Natural killer cell (primary cell): ENCODE results near the gene SERGEF. TPM values are rescaled to one million over a fixed set of nuclear protein-coding genes. Genes with fewer than 3 reads are reported as not detected.

ENCODE experiments used
- ATAC-seq, 3 donors: fragments of 150-1000 bp in 2 of 3; fragments of 200-7000 bp in 1 of 3; cut with Tn5 transposase; 1 replicate in 1 of 3; 2 replicates in 2 of 3; pipeline ENCODE4 v1.10.0; 2021; ENCODE audit warnings: mild to moderate bottlenecking in 2 of 3, moderate library complexity in 2 of 3
- DNase-seq, 2 donors: peaks; one replicate each; pipeline versions ENCODE4 v3.0.0 to v3.0.0-alpha.2; 2013 to 2021; ENCODE audit warnings: mixed read lengths in 1 of 2
- H3K27ac ChIP-seq: one replicate; pipeline ENCODE4 v1.5.1; 2013; ENCODE audit warnings: mild to moderate bottlenecking, low read length
- H3K27me3 ChIP-seq: one replicate; pipeline ENCODE4 v1.6.1; 2013; ENCODE audit warnings: low read length; ENCODE audit not compliant: control insufficient read depth, insufficient read depth
- H3K36me3 ChIP-seq: one replicate; pipeline ENCODE4 v1.6.1; 2013; ENCODE audit warnings: low read length; ENCODE audit not compliant: control insufficient read depth, insufficient read depth
- H3K4me1 ChIP-seq: one replicate; pipeline ENCODE4 v1.6.1; 2013; ENCODE audit warnings: low read length; ENCODE audit not compliant: control insufficient read depth, insufficient read depth
- H3K4me3 ChIP-seq: one replicate; pipeline ENCODE4 v1.5.1; 2013; ENCODE audit warnings: low read length
- H3K9me3 ChIP-seq: one replicate; pipeline ENCODE4 v1.6.1; 2013; ENCODE audit warnings: low read length; ENCODE audit not compliant: control insufficient read depth, insufficient read depth
- H3K27ac Mint-ChIP-seq, 2 donors: one replicate each; pipeline ENCODE4 v1.8.0; 2022; ENCODE audit warnings: mild to moderate bottlenecking in 2 of 2, mixed read lengths in 2 of 2, moderate library complexity in 1 of 2
- H3K27me3 Mint-ChIP-seq, 2 donors: one replicate each; pipeline ENCODE4 v1.8.0; 2022; ENCODE audit warnings: low read depth in 2 of 2, mixed read lengths in 2 of 2
- H3K36me3 Mint-ChIP-seq: one replicate; pipeline ENCODE4 v1.8.0; 2022; ENCODE audit warnings: mixed read lengths
- H3K4me1 Mint-ChIP-seq, 2 donors: one replicate each; pipeline ENCODE4 v1.8.0; 2022; ENCODE audit warnings: mixed read lengths in 2 of 2
- H3K4me3 Mint-ChIP-seq: one replicate; pipeline ENCODE4 v1.8.0; 2022; ENCODE audit warnings: mild to moderate bottlenecking, moderate library complexity, mixed read lengths
- H3K9me3 Mint-ChIP-seq, 2 donors: one replicate each; pipeline ENCODE4 v1.8.0; 2022; ENCODE audit warnings: mixed read lengths in 2 of 2
- CTCF ChIP-seq: fragments of 200-600 bp; IDR thresholded peaks from one replicate; pipeline ENCODE4 v1.8.0; 2022; ENCODE audit warnings: antibody characterized with exemption
- WGBS: methylation state at CpG from one replicate; pipeline ENCODE4 v1.1.7; 2013; ENCODE audit warnings: missing lambda C conversion rate; ENCODE audit not compliant: insufficient coverage; 5-methylcytosine and 5-hydroxymethylcytosine counted together
- intact Hi-C: fragments of 100-400 bp; cut with micrococcal nuclease; formaldehyde crosslinking; loops from one replicate; pipeline ENCODE4 v1.14.2; 2022
- total RNA-seq, 4 donors: library from RNA; stranded (reverse); fragments of 120-200 nt in 1 of 4; gene quantifications; one replicate each; pipeline versions ENCODE4 v1.2.3 to v1.2.4, GENCODE V29; 2013 to 2022

The SERGEF gene
- total RNA-seq, 3 donors from 2014 or later (not counting 1 experiment from before 2014, with no cell fraction given) = 67.5 to 78.6 (median 69.4) TPM

- Mint-ChIP-seq H3K4me3 (no peak overlapping the region), H3K4me1 (peaks cover 0 to 14% of the 10 kb centered on the region in 2 donors), H3K36me3 (peaks cover 7% of the 10 kb centered on the region), H3K9me3 (no peaks in the 10 kb centered on the region), H3K27me3 (no peaks in the 10 kb centered on the region), H3K27ac (no peak overlapping the region)
- DNase-seq = no peak
- no peak overlapping the region for H3K27ac ChIP-seq
- H3K4me3 ChIP-seq = no peak overlapping the region
- no peaks in the 10 kb centered on the region for H3K4me1 ChIP-seq
- intact Hi-C loops = no loop called here
- ATAC-seq = no peak
- no peaks in the 10 kb centered on the region for H3K27me3 ChIP-seq
- no peak for TF ChIP-seq CTCF
- H3K36me3 ChIP-seq = peaks cover 25% of the 10 kb centered on the region
- no peaks in the 10 kb centered on the region for H3K9me3 ChIP-seq
Observed at GRCh38 chr11:17960091-17960490, 52.8 kb downstream of the SERGEF start.

- Mint-ChIP-seq H3K36me3 (peaks cover 14% of the 10 kb centered on the region), H3K27ac (no peak overlapping the region)
Observed at GRCh38 chr11:17958446-17958845, 54.4 kb downstream of the SERGEF start.

GRCh38 chr11:17954395-17955252 is 58.2 kb downstream of the SERGEF start:
- DNase-seq (no peak), ATAC-seq (no peak)
- Histone ChIP-seq H3K27ac (no peak overlapping the region), H3K27me3 (no peaks in the 10 kb centered on the region), H3K9me3 (no peaks in the 10 kb centered on the region), H3K36me3 (peaks cover 29% of the 10 kb centered on the region), H3K4me1 (no peaks in the 10 kb centered on the region), H3K4me3 (no peak overlapping the region)
- H3K27me3 Mint-ChIP-seq = no peaks in the 10 kb centered on the region
- no peaks in the 10 kb centered on the region for H3K4me1 Mint-ChIP-seq
- H3K36me3 Mint-ChIP-seq = peaks cover 16% of the 10 kb centered on the region
- intact Hi-C loops = no loop called here
- TF ChIP-seq CTCF = no peak
- H3K9me3 Mint-ChIP-seq = no peaks in the 10 kb centered on the region
- H3K4me3 Mint-ChIP-seq = no peak overlapping the region
- H3K27ac Mint-ChIP-seq = no peak overlapping the region
- WGBS = 91% methylated on average over 5 of the region's 5 CpGs

More at GRCh38 chr11:17958446-17958845, 54.4 kb downstream of the SERGEF start:
- Mint-ChIP-seq H3K4me3 (no peak overlapping the region), H3K4me1 (no peaks in the 10 kb centered on the region), H3K27me3 (no peaks in the 10 kb centered on the region), H3K9me3 (no peaks in the 10 kb centered on the region)
- ATAC-seq = no peak
- H3K4me3 ChIP-seq = no peak overlapping the region
- H3K4me1 ChIP-seq = no peaks in the 10 kb centered on the region
- peaks cover 35% of the 10 kb centered on the region for H3K36me3 ChIP-seq
- no peak overlapping the region for H3K27ac ChIP-seq
- no peaks in the 10 kb centered on the region for H3K9me3 ChIP-seq
- TF ChIP-seq CTCF = no peak
- DNase-seq = no peak
- 100% methylated on average over 1 of the region's 2 CpGs for WGBS
- H3K27me3 ChIP-seq = no peaks in the 10 kb centered on the region
- intact Hi-C loops = no loop called here
